ENCODE measurements around the gene MBD3L4. TPM values are rescaled to one million over a fixed set of nuclear protein-coding genes. Genes with fewer than 3 reads are reported as not detected.

The MBD3L4 gene
- total and polyA plus RNA-seq, 8 donors: not detected

DNA sequence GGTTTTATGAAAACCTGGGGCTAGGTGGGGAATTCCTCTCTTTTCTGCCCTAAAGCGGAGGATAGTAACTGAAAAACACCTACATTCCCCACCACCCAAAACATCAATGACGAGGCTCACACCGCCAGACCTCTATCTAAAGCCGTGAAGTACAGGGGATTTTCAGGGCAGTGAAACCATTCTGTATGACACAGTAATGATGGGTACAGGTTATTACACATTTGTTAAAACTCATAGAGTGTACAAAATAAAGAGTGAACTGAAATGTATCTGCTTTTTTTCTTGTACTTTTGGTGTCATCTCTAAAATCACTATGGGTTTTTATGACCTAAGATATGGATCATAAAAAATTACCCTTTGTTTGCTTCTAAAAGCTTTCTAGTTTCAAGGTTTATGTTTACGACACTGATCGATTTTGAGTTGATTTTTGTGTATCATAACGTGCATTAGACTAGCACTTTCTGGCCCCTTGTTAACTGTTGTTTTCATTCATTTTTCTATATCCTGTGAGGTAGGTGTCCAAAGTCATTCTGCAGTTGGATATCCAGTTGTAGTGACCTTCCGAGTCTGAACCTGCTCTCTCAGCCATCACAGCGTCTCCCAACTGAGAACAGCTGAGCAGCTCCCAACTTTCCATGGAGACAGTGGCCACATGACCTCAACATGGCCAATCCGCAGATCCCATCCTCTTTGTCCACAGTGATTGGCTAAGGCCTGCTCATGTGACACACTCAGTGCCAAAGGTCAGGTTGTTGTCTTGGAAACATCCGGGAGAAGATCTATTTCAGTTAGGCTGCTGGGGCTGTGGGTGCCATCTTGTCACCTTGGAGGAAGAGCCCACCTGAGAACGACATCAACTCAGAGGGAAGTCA is 29.0 kb downstream of the MBD3L4 start:
- TF ChIP-seq, protein P1, sequence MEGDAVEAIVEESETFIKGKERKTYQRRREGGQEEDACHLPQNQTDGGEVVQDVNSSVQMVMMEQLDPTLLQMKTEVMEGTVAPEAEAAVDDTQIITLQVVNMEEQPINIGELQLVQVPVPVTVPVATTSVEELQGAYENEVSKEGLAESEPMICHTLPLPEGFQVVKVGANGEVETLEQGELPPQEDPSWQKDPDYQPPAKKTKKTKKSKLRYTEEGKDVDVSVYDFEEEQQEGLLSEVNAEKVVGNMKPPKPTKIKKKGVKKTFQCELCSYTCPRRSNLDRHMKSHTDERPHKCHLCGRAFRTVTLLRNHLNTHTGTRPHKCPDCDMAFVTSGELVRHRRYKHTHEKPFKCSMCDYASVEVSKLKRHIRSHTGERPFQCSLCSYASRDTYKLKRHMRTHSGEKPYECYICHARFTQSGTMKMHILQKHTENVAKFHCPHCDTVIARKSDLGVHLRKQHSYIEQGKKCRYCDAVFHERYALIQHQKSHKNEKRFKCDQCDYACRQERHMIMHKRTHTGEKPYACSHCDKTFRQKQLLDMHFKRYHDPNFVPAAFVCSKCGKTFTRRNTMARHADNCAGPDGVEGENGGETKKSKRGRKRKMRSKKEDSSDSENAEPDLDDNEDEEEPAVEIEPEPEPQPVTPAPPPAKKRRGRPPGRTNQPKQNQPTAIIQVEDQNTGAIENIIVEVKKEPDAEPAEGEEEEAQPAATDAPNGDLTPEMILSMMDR (IDR thresholded peaks at IDR 0.05): no peak
- peaks cover 0 to 5% of the 10 kb centered on the region in 2 donors for H3K4me1 ChIP-seq
- ATAC-seq (no peak), DNase-seq (no peak)
- no peak overlapping the region for H3K27ac ChIP-seq
- H3K9me3 ChIP-seq: no peaks in the 10 kb centered on the region
- intact Hi-C loops (cut with DNase I): no loop called here
- H3K4me3 ChIP-seq: no peak overlapping the region
- H3K27me3 ChIP-seq: no peaks in the 10 kb centered on the region
- H3K36me3 ChIP-seq: no peaks in the 10 kb centered on the region

DNA sequence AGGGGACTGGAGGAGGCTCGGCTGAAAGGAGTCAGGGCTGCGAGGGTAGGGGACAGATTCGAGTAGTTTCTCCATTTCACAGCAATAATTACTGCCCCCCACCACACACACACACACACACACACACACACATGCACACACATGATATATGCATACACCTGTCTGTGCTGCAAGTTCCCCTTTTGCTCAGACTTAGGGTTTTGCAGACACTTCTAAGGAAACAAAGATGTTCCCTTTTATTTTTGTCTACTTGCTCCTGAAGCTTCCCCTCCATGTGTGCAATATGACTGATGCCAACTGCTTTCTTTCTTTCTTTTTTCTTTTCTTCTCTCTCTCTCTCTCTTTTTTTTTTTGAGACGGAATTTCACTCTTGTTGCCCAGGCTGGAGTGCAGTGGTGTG is 32.1 kb downstream of the MBD3L4 start:
- peaks cover 0 to 5% of the 10 kb centered on the region in 2 donors for H3K4me1 ChIP-seq
- no peak for DNase-seq

DNA sequence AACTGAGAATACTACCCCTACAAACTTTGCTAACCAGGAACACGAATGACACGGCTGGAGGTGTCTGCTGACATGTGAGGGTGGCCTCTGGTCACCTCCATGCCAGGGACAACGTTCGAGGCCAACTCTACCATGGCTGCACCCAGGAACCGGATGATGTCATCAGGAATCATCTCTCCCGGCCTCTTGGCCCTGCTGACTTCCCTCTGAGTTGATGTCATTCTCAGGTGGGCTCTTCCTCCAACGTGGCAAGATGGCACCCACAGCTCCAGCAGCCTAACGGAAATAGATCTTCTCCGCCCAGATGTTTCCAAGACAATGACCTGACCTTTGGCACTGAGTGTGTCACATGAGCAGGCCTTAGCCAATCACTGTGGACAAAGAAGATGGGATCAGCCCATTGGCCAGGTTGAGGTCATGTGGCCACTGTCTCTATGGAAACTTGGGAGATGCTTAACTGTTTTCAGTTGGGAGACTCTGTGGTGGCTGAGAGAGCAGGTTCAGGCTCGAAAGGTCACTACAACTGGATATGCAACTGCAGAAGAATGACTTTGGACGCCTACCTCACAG is 33.8 kb downstream of the MBD3L4 start:
- no peaks in the 10 kb centered on the region for H3K9me3 ChIP-seq
- H3K4me3 ChIP-seq: no peak overlapping the region
- intact Hi-C loops (cut with DNase I): no loop called here
- H3K4me1 ChIP-seq: peaks cover 0 to 5% of the 10 kb centered on the region in 2 donors
- no peaks in the 10 kb centered on the region for H3K36me3 ChIP-seq
- H3K27ac ChIP-seq: no peak overlapping the region
- ATAC-seq: no peak
- peaks cover 0 to 14% of the 10 kb centered on the region in 2 donors for H3K27me3 ChIP-seq
- DNase-seq: no peak
- TF ChIP-seq, protein P1 (IDR thresholded peaks at IDR 0.05): no peak

More for the DNA sequence above, 32.1 kb downstream of the MBD3L4 start:
- TF ChIP-seq, protein P1 (IDR thresholded peaks at IDR 0.05): no peak
- H3K9me3 ChIP-seq: no peaks in the 10 kb centered on the region
- ATAC-seq: no peak
- H3K36me3 ChIP-seq: no peaks in the 10 kb centered on the region
- H3K4me3 ChIP-seq: no peak overlapping the region
- no peak overlapping the region for H3K27ac ChIP-seq
- H3K27me3 ChIP-seq: no peaks in the 10 kb centered on the region
- intact Hi-C loops (cut with DNase I): no loop called here

GRCh38 chr19:7004313-7004931 is 35.6 kb downstream of the MBD3L4 start:
- Histone ChIP-seq H3K27me3 (peaks cover 0 to 14% of the 10 kb centered on the region in 2 donors), H3K36me3 (no peaks in the 10 kb centered on the region), H3K9me3 (no peaks in the 10 kb centered on the region), H3K27ac (no peak overlapping the region), H3K4me3 (no peak overlapping the region), H3K4me1 (peaks cover 0 to 9% of the 10 kb centered on the region in 2 donors)
- TF ChIP-seq, protein P1 (IDR thresholded peaks at IDR 0.05): peak; percentile 45 to 64
- ATAC-seq: peak; percentile 65
- peak in 1 of 4 donors; percentile 39 for DNase-seq
- intact Hi-C loops (cut with DNase I): no loop called here

DNA sequence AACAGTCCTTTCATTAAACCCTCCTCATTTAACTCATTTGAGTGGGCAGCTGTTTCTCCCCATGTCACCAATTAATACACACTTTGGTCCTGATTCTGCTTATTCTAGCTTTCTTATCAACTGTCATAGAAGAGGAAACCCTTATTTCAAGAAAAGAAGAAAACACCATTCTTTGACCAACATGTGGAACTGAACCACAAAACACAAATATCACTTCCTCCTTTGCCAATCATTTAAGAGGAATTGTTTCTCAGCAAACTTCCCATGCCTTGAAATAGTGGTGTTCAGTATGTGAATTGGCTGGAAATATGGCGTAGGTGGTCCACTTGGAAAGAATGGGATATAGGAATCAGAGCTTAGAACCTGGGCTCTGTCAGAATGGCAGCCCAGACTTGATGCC is 39.2 kb downstream of the MBD3L4 start:
- peaks cover 0 to 3% of the 10 kb centered on the region in 2 donors for H3K4me1 ChIP-seq
- no peaks in the 10 kb centered on the region for H3K9me3 ChIP-seq
- ATAC-seq (no peak), DNase-seq (no peak)
- peaks cover 0 to 22% of the 10 kb centered on the region in 2 donors for H3K27me3 ChIP-seq
- no peaks in the 10 kb centered on the region for H3K36me3 ChIP-seq
- no peak overlapping the region for H3K4me3 ChIP-seq
- TF ChIP-seq, protein P1 (IDR thresholded peaks at IDR 0.05): no peak
- H3K27ac ChIP-seq: no peak overlapping the region
- intact Hi-C loops (cut with DNase I): no loop called here
